MM.1S (cell line): Measurements from ENCODE around the gene NAA15.

Experiments used
- DNase-seq: peaks from one replicate; pipeline ENCODE4 v3.0.0-alpha.2; 2015
- H2AFZ ChIP-seq: fragments of 300-600 bp; sonication (generic); 2 replicates; pipeline ENCODE4 v1.6.0; 2016; ENCODE audit warnings: antibody characterized with exemption, low read length
- H3F3A ChIP-seq: fragments of 300-600 bp; sonication (generic); 2 replicates; pipeline ENCODE4 v1.6.1; 2016; ENCODE audit warnings: mild to moderate bottlenecking, antibody characterized with exemption, low read length, moderate library complexity, mixed read lengths; ENCODE audit not compliant: insufficient read depth
- H3K27ac ChIP-seq: fragments of 300-600 bp; sonication (generic); 2 replicates; pipeline ENCODE4 v1.5.1; 2016; ENCODE audit warnings: mild to moderate bottlenecking, low read length
- H3K27me3 ChIP-seq: fragments of 300-600 bp; sonication (generic); replicated peaks from 2 replicates; pipeline ENCODE4 v1.6.0; 2016; ENCODE audit warnings: low read length; ENCODE audit not compliant: insufficient read depth
- H3K36me3 ChIP-seq: fragments of 300-600 bp; sonication (generic); replicated peaks from 2 replicates; pipeline ENCODE4 v1.6.1; 2016; ENCODE audit warnings: mild to moderate bottlenecking, low read length, mixed read lengths; ENCODE audit not compliant: insufficient read depth
- H3K4me1 ChIP-seq: fragments of 300-600 bp; sonication (generic); 2 replicates; pipeline ENCODE4 v1.6.1; 2016; ENCODE audit warnings: low read length, mixed read lengths
- H3K4me2 ChIP-seq: fragments of 300-600 bp; sonication (generic); 2 replicates; pipeline ENCODE4 v1.6.0; 2016; ENCODE audit warnings: low read depth, low read length
- H3K4me3 ChIP-seq: fragments of 300-600 bp; sonication (generic); 2 replicates; pipeline ENCODE4 v1.5.1; 2016; ENCODE audit warnings: low read length, mixed read lengths
- H3K79me2 ChIP-seq: fragments of 300-600 bp; sonication (generic); 2 replicates; pipeline ENCODE4 v1.6.1; 2016; ENCODE audit warnings: mixed run types, low read length, mixed read lengths
- H3K9ac ChIP-seq: fragments of 300-600 bp; sonication (generic); 2 replicates; pipeline ENCODE4 v1.6.1; 2016; ENCODE audit warnings: low read length, mixed read lengths
- H3K9me2 ChIP-seq: fragments of 300-600 bp; sonication (generic); replicated peaks from 2 replicates; pipeline ENCODE4 v1.6.1; 2016; ENCODE audit warnings: mild to moderate bottlenecking, low read length, mixed read lengths; ENCODE audit not compliant: insufficient read depth
- H3K9me3 ChIP-seq: fragments of 300-600 bp; sonication (generic); replicated peaks from 2 replicates; pipeline ENCODE4 v1.6.1; 2016; ENCODE audit warnings: mild to moderate bottlenecking, low read length, mixed read lengths; ENCODE audit not compliant: insufficient read depth
- H4K20me1 ChIP-seq: fragments of 300-600 bp; sonication (generic); 2 replicates; pipeline ENCODE4 v1.6.1; 2016; ENCODE audit warnings: mild to moderate bottlenecking, low read length, moderate library complexity, mixed read lengths; ENCODE audit not compliant: insufficient read depth
- EZH2 ChIP-seq: fragments of 300-600 bp; sonication (generic); optimal IDR thresholded peaks from 2 replicates; pipeline ENCODE3; 2017; ENCODE audit warnings: low read depth, mild to moderate bottlenecking, antibody characterized with exemption, low read length, mixed read lengths
- EZH2phosphoT487 ChIP-seq: fragments of 300-600 bp; sonication (generic); IDR thresholded peaks from 2 replicates; pipeline ENCODE4 v1.6.1; 2018; ENCODE audit warnings: antibody characterized with exemption, low read length
- TF ChIP-seq, protein P1 (sequence below): fragments of 300-600 bp; sonication (generic); IDR thresholded peaks from 2 replicates; pipeline ENCODE4 v1.5.1; 2016; ENCODE audit warnings: antibody characterized with exemption, low read length, mixed read lengths

The NAA15 gene

DNA sequence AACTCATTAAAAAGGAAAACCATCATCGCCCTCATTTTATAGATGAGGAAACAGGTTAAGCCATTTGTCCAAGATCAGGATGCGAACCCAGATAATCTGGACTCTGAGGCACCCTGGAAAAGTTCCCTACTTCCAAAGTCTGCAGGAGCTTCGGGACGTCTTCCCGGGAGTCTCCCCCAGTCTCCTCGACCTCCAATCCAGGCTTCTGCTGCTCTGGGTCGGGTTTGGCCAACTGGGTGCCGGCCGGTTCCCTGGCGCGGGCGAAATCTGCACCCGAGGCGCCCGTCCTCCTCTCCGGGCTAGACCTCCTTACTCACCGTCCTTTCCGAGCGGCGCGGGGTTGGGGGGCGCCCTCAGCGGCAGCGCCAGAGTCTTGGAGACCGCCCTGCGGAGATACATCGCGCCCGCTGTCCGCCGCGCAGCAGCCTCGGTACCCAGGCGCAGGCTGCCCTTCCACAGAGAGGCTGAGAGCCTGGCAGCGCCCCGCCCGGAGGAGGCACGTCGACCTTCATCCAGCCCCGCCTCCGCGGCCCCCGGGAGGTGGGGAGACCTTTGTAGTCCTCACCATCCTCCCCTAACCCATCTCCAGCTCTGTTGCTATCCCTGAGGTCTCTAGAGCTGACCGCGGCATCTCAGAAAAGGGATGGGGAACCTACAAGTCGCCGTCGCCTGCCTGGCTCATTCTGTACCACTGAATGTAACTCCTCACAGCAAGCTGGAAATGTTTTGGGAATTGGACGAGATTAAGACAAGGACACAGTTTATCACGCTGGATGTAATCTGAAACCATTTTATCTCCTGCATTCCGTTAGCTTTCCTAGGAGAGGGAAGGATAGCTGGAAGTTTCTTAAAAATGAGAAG, 21.3 kb upstream of the NAA15 start, which contains the start of gene MGARP:
Gene MGARP (minus strand): TSS at position 466 of the 861 bp plus-strand sequence. CDS start 67 bp downstream, at position 399.
- peak within 1 kb of the TSS; percentile 89 for H3K4me2 ChIP-seq
- DNase-seq, result peak; percentile 39
- H3K36me3 ChIP-seq, result no peaks in the 10 kb centered on the region
- H2AFZ ChIP-seq, result peak within 1 kb of the TSS; percentile 67
- no peaks in the 10 kb centered on the region for H3F3A ChIP-seq
- TF ChIP-seq EZH2phosphoT487, result no peak
- TF ChIP-seq, protein P1, sequence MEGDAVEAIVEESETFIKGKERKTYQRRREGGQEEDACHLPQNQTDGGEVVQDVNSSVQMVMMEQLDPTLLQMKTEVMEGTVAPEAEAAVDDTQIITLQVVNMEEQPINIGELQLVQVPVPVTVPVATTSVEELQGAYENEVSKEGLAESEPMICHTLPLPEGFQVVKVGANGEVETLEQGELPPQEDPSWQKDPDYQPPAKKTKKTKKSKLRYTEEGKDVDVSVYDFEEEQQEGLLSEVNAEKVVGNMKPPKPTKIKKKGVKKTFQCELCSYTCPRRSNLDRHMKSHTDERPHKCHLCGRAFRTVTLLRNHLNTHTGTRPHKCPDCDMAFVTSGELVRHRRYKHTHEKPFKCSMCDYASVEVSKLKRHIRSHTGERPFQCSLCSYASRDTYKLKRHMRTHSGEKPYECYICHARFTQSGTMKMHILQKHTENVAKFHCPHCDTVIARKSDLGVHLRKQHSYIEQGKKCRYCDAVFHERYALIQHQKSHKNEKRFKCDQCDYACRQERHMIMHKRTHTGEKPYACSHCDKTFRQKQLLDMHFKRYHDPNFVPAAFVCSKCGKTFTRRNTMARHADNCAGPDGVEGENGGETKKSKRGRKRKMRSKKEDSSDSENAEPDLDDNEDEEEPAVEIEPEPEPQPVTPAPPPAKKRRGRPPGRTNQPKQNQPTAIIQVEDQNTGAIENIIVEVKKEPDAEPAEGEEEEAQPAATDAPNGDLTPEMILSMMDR, result no peak
- TF ChIP-seq EZH2, result no peak
- no peak within 1 kb of the TSS for H3K27ac ChIP-seq
- H3K27me3 ChIP-seq, result no peaks in the 10 kb centered on the region
- H3K9me3 ChIP-seq, result no peaks in the 10 kb centered on the region
- no peaks in the 10 kb centered on the region for H3K9me2 ChIP-seq
- H3K4me3 ChIP-seq, result peak within 1 kb of the TSS; percentile 56
- peaks cover 7% of the 10 kb centered on the region for H3K4me1 ChIP-seq
- no peaks in the 10 kb centered on the region for H4K20me1 ChIP-seq
- H3K79me2 ChIP-seq, result no peaks in the 10 kb centered on the region
- peak within 1 kb of the TSS; percentile 24; the same call in 1 of the 2 replicates for H3K9ac ChIP-seq

DNA sequence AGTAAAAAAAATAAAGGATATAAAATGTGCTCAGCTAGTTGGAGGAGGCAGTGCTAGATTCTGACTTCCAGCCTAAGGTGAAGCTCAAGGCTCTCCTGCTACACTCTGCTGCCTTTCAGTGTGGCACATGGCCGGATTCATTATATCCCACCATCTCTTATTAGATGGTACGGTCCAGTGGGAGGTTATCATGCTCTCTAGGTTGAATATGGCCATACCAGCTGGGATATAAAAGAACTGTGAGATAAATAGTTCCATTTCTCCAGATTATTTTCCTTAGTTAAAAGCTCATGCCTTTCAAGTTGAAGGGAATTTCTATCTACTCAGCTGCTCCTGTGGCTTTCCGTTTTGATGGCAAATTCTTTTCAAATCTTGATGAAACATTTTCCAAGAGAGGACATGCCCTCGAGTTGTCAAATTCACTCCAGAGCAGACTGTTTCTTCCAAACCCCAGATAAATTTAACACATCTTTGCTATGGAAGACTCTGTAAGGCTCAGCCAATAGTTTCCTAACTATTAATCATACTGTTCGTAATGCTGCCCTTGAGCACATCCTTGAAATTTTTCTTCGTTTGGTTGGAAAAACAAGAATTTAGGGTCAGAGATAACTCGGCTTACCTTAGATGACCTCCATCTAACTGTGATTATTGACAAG, 19.1 kb upstream of the NAA15 start:
- Histone ChIP-seq H3K4me2 (no peak overlapping the region), H3K4me3 (no peak overlapping the region), H3K79me2 (no peaks in the 10 kb centered on the region), H4K20me1 (no peaks in the 10 kb centered on the region), H3K9ac (no peak overlapping the region), H3K9me3 (no peaks in the 10 kb centered on the region), H3K9me2 (no peaks in the 10 kb centered on the region), H2AFZ (no peak overlapping the region), H3F3A (no peaks in the 10 kb centered on the region), H3K4me1 (peaks cover 7% of the 10 kb centered on the region), H3K27ac (no peak overlapping the region), H3K36me3 (no peaks in the 10 kb centered on the region), H3K27me3 (no peaks in the 10 kb centered on the region)
- DNase-seq, result no peak
- TF ChIP-seq, protein P1, result no peak
- TF ChIP-seq EZH2 (no peak), EZH2phosphoT487 (no peak)

DNA sequence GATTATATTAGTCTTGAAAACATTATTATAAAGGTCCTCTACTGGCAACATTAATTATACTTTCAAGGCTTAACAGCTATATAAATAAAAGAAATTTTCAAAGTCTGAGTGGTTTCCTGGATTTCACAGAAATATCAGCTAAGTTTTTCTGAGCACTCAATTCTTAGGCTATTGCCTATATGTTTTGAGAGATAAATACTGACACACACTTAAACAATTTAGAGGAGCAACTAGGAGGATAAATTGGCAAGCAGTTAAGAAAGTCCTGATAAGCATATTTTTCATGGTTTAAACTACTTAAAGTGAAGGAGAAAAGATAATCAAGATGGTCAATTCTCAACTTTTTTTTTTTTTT, 18.6 kb upstream of the NAA15 start:
- Histone ChIP-seq H3K9me2 (no peaks in the 10 kb centered on the region), H2AFZ (no peak overlapping the region), H3F3A (no peaks in the 10 kb centered on the region), H3K9ac (no peak overlapping the region), H3K27me3 (no peaks in the 10 kb centered on the region), H4K20me1 (no peaks in the 10 kb centered on the region), H3K9me3 (no peaks in the 10 kb centered on the region), H3K36me3 (no peaks in the 10 kb centered on the region), H3K79me2 (no peaks in the 10 kb centered on the region), H3K4me3 (no peak overlapping the region), H3K27ac (no peak overlapping the region), H3K4me2 (no peak overlapping the region), H3K4me1 (peaks cover 7% of the 10 kb centered on the region)
- no peak for DNase-seq
- TF ChIP-seq EZH2phosphoT487, result no peak
